K562 (cell line): ENCODE results near the gene ACAP3. TPM values are rescaled to one million over a fixed set of nuclear protein-coding genes. Genes with fewer than 3 reads are reported as not detected.

Experiments used
- E2F6 ChIP-seq, 2 experiments: IDR thresholded peaks; 2 replicates each; pipeline ENCODE4 v1.6.1; 2011; ENCODE audit warnings: borderline replicate concordance in 1 of 2, control low read depth in 1 of 2, low read depth in 1 of 2, low read length in 1 of 2, mild to moderate bottlenecking in 1 of 2, mixed read lengths in 1 of 2, moderate library complexity in 1 of 2; ENCODE audit not compliant: insufficient read depth in 1 of 2, insufficient read length in 1 of 2, poor library complexity in 1 of 2, severe bottlenecking in 1 of 2; ENCODE audit errors: extremely low read depth in 1 of 2
- FOXA3 ChIP-seq, 2 experiments: fragments of 450-650 bp in 1 of 2; sonication (generic) in 1 of 2; formaldehyde crosslinking; IDR thresholded peaks in 1 of 2; conservative IDR thresholded peaks in 1 of 2; 2 replicates each; pipeline versions ENCODE4 v1.4.0 to v1.8.0; 2020 to 2022; ENCODE audit warnings: mild to moderate bottlenecking in 2 of 2, missing genetic modification reagents in 1 of 2
- IRF2 ChIP-seq: sonication (generic); formaldehyde crosslinking; IDR thresholded peaks from 2 replicates; pipeline ENCODE4 v1.8.1; 2022; ENCODE audit warnings: mild to moderate bottlenecking, missing genetic modification reagents
- PHF8 ChIP-seq: fragments of 200-600 bp; sonication (generic); IDR thresholded peaks from 2 replicates; pipeline ENCODE4 v1.6.1; 2012; ENCODE audit warnings: mixed run types, mild to moderate bottlenecking, inconsistent platforms, low read length, moderate library complexity, borderline replicate concordance
- polyA plus RNA-seq, 8 experiments: library from polyadenylated mRNA; depleted of rRNA in 4 of 8; stranded (reverse) in 5 of 8; unstranded in 3 of 8; fragments of >200 nt; fragmentation: Nextera tagmentation in 2 of 8; fragmentation: Illumina TruSeq in 1 of 8; extraction: Ambion mirVana in 2 of 8; extraction: Trizol in 1 of 8; gene quantifications; 2 replicates each; pipeline versions ENCODE4 v1.2.1 to v1.2.3, GENCODE V29; 2011 to 2014; ENCODE audit warnings: inconsistent platforms in 1 of 8, missing spikeins in 1 of 8
- total RNA-seq, 7 experiments: library from RNA; depleted of rRNA in 6 of 7; stranded (reverse); fragments of >200 nt in 6 of 7; fragmentation: Illumina TruSeq in 2 of 7; extraction: Trizol in 2 of 7; gene quantifications; 2 replicates each; pipeline versions ENCODE4 v1.2.1 to v1.2.3, GENCODE V29; 2011 to 2021; ENCODE audit warnings: low replicate concordance in 1 of 7
- TF ChIP-seq, protein P1 (sequence below), 2 experiments: fragments of 450-650 bp in 1 of 2; sonication (generic) in 1 of 2; formaldehyde crosslinking in 1 of 2; IDR thresholded peaks; 2 replicates each; pipeline versions ENCODE4 v1.7.1 to v1.9.0; 2016 to 2022; ENCODE audit warnings: inconsistent platforms in 1 of 2, mild to moderate bottlenecking in 1 of 2, missing genetic modification reagents in 1 of 2
- TF ChIP-seq, protein P2 (sequence below): fragments of 450-650 bp; formaldehyde crosslinking; IDR thresholded peaks from 2 replicates; pipeline ENCODE4 v1.4.0; 2022; ENCODE audit warnings: missing genetic modification characterization
- TF ChIP-seq, protein P3 (sequence below): fragments of 450-650 bp; IDR thresholded peaks from 2 replicates; pipeline ENCODE4 v1.6.1; 2016; ENCODE audit warnings: borderline replicate concordance
- TF ChIP-seq, protein P4 (sequence below): fragments of 250-450 bp; sonication (Bioruptor Pico); IDR thresholded peaks from 2 replicates; pipeline ENCODE4 v1.8.0; 2022; ENCODE audit warnings: moderate library complexity, mild to moderate bottlenecking, inconsistent platforms

Gene ACAP3
- total and polyA plus RNA-seq, 9 of the 15 experiments (the other 6 are each of a cell fraction or from before 2014, with no cell fraction given) = 0.01 to 49.0 (median 12.0) TPM

- TF ChIP-seq, protein P1, sequence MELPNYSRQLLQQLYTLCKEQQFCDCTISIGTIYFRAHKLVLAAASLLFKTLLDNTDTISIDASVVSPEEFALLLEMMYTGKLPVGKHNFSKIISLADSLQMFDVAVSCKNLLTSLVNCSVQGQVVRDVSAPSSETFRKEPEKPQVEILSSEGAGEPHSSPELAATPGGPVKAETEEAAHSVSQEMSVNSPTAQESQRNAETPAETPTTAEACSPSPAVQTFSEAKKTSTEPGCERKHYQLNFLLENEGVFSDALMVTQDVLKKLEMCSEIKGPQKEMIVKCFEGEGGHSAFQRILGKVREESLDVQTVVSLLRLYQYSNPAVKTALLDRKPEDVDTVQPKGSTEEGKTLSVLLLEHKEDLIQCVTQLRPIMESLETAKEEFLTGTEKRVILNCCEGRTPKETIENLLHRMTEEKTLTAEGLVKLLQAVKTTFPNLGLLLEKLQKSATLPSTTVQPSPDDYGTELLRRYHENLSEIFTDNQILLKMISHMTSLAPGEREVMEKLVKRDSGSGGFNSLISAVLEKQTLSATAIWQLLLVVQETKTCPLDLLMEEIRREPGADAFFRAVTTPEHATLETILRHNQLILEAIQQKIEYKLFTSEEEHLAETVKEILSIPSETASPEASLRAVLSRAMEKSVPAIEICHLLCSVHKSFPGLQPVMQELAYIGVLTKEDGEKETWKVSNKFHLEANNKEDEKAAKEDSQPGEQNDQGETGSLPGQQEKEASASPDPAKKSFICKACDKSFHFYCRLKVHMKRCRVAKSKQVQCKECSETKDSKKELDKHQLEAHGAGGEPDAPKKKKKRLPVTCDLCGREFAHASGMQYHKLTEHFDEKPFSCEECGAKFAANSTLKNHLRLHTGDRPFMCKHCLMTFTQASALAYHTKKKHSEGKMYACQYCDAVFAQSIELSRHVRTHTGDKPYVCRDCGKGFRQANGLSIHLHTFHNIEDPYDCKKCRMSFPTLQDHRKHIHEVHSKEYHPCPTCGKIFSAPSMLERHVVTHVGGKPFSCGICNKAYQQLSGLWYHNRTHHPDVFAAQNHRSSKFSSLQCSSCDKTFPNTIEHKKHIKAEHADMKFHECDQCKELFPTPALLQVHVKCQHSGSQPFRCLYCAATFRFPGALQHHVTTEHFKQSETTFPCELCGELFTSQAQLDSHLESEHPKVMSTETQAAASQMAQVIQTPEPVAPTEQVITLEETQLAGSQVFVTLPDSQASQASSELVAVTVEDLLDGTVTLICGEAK (IDR thresholded peaks at IDR 0.05) = peak; percentile 71
- TF ChIP-seq, protein P1 (CRISPR knock-in tag; IDR thresholded peaks at IDR 0.05) = no peak
- TF ChIP-seq, protein P2, sequence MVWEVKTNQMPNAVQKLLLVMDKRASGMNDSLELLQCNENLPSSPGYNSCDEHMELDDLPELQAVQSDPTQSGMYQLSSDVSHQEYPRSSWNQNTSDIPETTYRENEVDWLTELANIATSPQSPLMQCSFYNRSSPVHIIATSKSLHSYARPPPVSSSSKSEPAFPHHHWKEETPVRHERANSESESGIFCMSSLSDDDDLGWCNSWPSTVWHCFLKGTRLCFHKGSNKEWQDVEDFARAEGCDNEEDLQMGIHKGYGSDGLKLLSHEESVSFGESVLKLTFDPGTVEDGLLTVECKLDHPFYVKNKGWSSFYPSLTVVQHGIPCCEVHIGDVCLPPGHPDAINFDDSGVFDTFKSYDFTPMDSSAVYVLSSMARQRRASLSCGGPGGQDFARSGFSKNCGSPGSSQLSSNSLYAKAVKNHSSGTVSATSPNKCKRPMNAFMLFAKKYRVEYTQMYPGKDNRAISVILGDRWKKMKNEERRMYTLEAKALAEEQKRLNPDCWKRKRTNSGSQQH (CRISPR knock-in tag) = no peak
- TF ChIP-seq E2F6 (IDR thresholded peaks at IDR 0.05; ENCODE audit: borderline replicate concordance in 1 of 2, extremely low read depth in 1 of 2, insufficient read depth in 1 of 2, insufficient read length in 1 of 2, low read depth in 1 of 2, low read length in 1 of 2, poor library complexity in 1 of 2, severe bottlenecking in 1 of 2) (peak; percentile 59 to 80), IRF2 (CRISPR knock-in tag) (no peak), FOXA3 (CRISPR knock-in tag; conservative IDR thresholded peaks at IDR 0.05 in 1 of 2, IDR thresholded peaks at IDR 0.05 in 1 of 2) (peak in 1 of 2 experiments; percentile 72; a peak in 2 of 4 replicates), PHF8 (peak; percentile 42; the same call in 1 of the 2 replicates)
- TF ChIP-seq, protein P3, sequence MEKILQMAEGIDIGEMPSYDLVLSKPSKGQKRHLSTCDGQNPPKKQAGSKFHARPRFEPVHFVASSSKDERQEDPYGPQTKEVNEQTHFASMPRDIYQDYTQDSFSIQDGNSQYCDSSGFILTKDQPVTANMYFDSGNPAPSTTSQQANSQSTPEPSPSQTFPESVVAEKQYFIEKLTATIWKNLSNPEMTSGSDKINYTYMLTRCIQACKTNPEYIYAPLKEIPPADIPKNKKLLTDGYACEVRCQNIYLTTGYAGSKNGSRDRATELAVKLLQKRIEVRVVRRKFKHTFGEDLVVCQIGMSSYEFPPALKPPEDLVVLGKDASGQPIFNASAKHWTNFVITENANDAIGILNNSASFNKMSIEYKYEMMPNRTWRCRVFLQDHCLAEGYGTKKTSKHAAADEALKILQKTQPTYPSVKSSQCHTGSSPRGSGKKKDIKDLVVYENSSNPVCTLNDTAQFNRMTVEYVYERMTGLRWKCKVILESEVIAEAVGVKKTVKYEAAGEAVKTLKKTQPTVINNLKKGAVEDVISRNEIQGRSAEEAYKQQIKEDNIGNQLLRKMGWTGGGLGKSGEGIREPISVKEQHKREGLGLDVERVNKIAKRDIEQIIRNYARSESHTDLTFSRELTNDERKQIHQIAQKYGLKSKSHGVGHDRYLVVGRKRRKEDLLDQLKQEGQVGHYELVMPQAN = peak; percentile 81
- TF ChIP-seq, protein P4, sequence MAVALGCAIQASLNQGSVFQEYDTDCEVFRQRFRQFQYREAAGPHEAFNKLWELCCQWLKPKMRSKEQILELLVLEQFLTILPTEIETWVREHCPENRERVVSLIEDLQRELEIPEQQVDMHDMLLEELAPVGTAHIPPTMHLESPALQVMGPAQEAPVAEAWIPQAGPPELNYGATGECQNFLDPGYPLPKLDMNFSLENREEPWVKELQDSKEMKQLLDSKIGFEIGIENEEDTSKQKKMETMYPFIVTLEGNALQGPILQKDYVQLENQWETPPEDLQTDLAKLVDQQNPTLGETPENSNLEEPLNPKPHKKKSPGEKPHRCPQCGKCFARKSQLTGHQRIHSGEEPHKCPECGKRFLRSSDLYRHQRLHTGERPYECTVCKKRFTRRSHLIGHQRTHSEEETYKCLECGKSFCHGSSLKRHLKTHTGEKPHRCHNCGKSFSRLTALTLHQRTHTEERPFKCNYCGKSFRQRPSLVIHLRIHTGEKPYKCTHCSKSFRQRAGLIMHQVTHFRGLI (CRISPR knock-in tag) = no peak
Measured at GRCh38 chr1:1347663-1348419, 40.1 kb upstream of the ACAP3 start (continued).
